ENCODE measurements around the gene FNTB.

The FNTB gene

GRCh38 chr14:65103150-65103760, 116.6 kb downstream of the FNTB start:
- peak overlapping the region; percentile 72 for H3K4me3 ChIP-seq
- H3K27ac ChIP-seq, result peak overlapping the region; percentile 11 to 34
- TF ChIP-seq CTCF (IDR thresholded peaks at IDR 0.05), result no peak
- DNase-seq (ENCODE audit: low spot score), result no peak

- TF ChIP-seq CTCF (IDR thresholded peaks at IDR 0.05), result no peak
- H3K4me3 ChIP-seq, result no peak overlapping the region
- DNase-seq (ENCODE audit: low spot score), result no peak
- H3K27ac ChIP-seq, result no peak overlapping the region
Measured at GRCh38 chr14:65104791-65105190, 118.1 kb downstream of the FNTB start.

GRCh38 chr14:65106316-65106715, 119.6 kb downstream of the FNTB start:
- TF ChIP-seq CTCF (IDR thresholded peaks at IDR 0.05), result no peak
- DNase-seq (ENCODE audit: low spot score), result no peak
- no peak overlapping the region for H3K4me3 ChIP-seq
- H3K27ac ChIP-seq, result no peak overlapping the region

GRCh38 chr14:65106736-65107135, 120.0 kb downstream of the FNTB start:
- TF ChIP-seq CTCF (IDR thresholded peaks at IDR 0.05), result no peak
- H3K27ac ChIP-seq, result no peak overlapping the region
- H3K4me3 ChIP-seq, result no peak overlapping the region
- DNase-seq (ENCODE audit: low spot score), result no peak

- H3K4me3 ChIP-seq, result no peak overlapping the region
- TF ChIP-seq CTCF (IDR thresholded peaks at IDR 0.05), result no peak
- H3K27ac ChIP-seq, result no peak overlapping the region
- DNase-seq (ENCODE audit: low spot score), result no peak
Measured at GRCh38 chr14:65107200-65107599, 120.5 kb downstream of the FNTB start.

GRCh38 chr14:65109357-65109756, 122.7 kb downstream of the FNTB start:
- no peak for TF ChIP-seq CTCF (IDR thresholded peaks at IDR 0.05)
- DNase-seq (ENCODE audit: low spot score), result no peak
- no peak overlapping the region for H3K4me3 ChIP-seq
- no peak overlapping the region for H3K27ac ChIP-seq

GRCh38 chr14:65110525-65110924, 123.8 kb downstream of the FNTB start:
- no peak for DNase-seq (ENCODE audit: low spot score)
- TF ChIP-seq CTCF (IDR thresholded peaks at IDR 0.05), result no peak
- Histone ChIP-seq H3K27ac (no peak overlapping the region), H3K4me3 (no peak overlapping the region)

Measured in coronary artery (tissue), 2 donors.